Smooth muscle cell of the brain vasculature (primary cell): ENCODE results near the gene ARMC3.
A peak's percentile ranks its signal among the peaks of the same experiment; 100 is the strongest.
"Not testable (repeated sequence)": the region's sequence is repeated elsewhere in the genome, so short reads cannot be mapped to it uniquely, and the experiment has no call there.

Experiments used
- DNase-seq: peaks from one replicate; pipeline ENCODE4 v3.0.0-alpha.2; 2012; ENCODE audit warnings: low read depth, low spot score

Gene ARMC3, protein sequence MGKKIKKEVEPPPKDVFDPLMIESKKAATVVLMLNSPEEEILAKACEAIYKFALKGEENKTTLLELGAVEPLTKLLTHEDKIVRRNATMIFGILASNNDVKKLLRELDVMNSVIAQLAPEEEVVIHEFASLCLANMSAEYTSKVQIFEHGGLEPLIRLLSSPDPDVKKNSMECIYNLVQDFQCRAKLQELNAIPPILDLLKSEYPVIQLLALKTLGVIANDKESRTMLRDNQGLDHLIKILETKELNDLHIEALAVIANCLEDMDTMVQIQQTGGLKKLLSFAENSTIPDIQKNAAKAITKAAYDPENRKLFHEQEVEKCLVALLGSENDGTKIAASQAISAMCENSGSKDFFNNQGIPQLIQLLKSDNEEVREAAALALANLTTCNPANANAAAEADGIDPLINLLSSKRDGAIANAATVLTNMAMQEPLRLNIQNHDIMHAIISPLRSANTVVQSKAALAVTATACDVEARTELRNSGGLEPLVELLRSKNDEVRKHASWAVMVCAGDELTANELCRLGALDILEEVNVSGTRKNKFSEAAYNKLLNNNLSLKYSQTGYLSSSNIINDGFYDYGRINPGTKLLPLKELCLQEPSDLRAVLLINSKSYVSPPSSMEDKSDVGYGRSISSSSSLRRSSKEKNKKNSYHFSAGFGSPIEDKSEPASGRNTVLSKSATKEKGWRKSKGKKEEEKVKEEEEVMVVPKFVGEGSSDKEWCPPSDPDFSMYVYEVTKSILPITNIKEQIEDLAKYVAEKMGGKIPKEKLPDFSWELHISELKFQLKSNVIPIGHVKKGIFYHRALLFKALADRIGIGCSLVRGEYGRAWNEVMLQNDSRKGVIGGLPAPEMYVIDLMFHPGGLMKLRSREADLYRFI

DNA sequence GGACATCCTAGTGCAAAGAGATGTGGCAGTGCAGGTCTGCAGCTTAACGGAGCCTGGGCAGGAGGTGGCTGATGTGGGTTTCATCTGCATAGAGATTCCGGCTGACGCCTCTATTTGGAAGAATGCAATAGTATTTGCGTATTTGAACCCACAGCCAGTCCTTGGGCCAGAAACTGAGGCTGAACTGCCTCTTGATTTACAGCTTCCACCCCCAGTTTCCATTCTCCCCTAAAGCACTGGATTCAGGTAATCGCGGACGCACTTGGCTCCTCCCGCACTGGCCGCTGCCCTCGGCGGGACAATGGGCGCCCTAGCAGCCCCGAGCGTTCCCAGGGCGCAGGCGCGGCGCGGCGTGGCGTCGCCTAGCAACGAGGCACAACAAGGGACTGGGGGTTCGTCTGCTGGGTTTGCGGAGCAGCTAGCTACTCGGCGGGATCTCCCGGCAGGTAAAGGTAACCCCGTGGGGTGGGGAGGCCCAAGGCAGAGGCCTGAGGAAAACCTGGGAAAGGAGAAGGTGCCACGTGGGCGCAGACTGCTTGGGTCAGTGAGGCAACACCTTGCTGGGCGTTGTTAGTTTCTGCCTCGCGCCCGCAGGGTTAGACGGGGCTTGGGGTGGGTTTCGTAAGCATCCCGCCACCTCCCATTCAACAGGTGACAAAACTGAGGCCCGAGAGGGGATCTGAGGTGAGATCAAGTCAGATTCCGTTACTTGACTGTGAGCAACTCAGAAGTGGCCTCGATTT, at the start of gene ARMC3:
Gene ARMC3 (plus strand): TSS at position 393 of the 743 bp plus-strand sequence. CDS start 3,944 bp downstream, outside the sequence.
- no peak for DNase-seq

DNA sequence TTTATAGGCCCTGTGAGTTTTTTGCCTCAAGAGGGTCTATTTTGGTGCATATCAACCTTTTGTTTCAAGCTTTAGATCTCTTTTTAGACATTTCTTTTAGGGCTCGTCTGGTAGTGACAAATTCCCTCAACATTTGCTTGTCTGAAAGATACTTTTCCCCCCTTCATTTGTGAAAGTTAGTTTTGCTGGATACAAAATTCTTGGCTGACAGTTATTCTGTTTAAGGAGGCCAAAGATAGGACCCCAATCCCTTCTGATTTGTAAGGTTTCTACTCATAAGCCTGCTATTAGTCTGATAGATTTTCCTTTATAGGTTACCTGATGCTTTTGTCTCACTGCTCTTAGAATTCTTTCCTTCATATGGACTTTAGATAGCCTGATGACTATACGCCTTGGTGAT, 36.1 kb upstream of the ARMC3 start:
- no peak for DNase-seq

DNA sequence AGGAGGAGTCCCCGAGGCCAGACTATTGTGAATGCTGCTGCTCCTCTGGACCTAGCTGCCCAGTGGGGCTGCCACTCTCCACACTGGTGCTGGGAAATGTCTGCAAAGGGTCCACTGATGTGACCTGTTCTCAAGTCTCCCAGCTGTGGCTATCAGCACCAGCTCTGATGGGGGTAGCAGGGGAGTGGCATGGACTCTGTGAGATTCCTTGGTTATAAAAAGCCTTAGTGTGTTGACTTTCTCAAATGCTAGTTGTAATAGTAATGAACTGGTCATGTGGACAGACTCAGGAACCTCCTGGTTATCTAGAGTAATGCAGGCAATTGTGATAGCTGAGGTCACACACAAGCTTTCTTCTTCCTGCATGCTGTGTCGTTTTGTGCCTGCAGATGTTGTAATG, 34.1 kb upstream of the ARMC3 start:
- DNase-seq, result no peak

DNA sequence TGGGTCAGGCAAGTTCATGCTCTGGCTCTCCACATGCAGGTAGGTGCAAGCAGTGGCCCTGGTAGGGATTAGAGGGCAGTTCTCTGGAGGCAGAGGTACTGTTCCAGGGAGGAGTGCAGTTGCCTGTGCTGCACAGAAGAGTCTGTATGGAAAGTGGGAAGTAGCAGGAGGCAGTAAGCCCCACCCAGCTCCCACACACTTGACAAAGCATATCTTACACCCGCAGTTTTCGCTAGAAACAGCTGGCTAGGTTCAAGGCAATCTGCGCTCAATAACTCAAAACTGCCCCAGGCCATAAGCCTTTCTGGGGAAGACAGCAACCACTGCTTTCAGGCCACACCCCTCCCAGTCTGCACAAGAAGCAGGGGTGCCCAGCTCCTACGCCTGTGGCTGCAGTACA, 33.1 kb upstream of the ARMC3 start:
- no peak for DNase-seq

DNA sequence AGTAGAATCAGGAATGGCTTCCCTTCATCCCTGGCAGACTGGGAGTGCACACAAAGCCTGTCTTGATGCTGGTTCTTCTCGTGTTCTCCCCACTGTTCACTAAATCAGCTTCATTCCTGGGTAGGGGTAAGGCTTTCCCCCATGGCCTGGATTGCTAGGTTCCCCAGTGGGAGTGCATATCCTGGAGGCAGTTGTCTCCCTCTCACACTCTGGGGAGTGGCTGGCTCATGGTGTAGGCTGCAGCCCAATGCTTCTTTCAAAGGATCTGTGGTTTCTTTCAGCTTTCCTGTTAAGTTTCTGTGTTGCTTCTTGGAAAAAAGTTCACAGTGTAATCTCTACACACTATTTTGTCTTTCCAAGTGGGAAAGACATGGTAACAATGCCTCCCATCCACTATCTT, 32.6 kb upstream of the ARMC3 start:
- no peak for DNase-seq

DNA sequence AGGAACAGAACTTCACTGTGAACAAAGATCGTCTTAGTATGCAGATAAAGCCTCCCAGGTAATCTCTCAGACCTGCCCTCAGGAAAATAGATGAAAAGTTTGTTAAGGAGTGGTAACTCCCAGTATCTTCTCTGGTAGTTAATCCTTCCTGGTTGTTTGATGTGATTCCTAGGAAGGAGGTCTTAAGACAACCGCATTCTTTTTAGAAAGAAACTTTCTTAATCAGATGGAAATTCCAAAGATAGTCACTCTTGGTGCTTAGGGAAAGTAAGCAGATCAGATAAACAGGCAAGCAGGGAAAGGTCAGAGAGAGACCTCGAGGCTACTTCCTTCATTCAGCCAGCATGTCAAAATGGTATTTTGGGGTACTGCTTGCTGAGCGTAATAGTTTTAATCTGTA, 30.5 kb upstream of the ARMC3 start:
- no peak for DNase-seq

DNA sequence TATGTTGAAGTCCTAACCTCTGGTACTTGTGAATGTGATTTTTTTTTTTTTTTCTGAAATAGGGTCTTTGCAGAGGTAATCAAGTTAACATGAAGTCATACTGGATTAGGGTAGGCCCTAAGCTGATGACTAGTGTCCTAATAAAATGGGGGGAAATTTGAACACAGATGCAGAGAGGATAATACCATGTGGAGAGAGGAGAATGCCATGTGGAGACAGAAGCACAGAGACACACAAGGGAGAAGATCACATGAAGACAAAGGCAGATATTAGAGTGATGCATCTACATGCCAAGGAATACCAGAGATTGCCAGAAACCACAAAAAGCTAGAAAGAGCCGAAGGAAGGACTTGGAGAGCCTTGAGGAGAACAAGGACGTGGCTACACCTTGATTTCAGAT, 28.5 kb upstream of the ARMC3 start:
- DNase-seq, result no peak

DNA sequence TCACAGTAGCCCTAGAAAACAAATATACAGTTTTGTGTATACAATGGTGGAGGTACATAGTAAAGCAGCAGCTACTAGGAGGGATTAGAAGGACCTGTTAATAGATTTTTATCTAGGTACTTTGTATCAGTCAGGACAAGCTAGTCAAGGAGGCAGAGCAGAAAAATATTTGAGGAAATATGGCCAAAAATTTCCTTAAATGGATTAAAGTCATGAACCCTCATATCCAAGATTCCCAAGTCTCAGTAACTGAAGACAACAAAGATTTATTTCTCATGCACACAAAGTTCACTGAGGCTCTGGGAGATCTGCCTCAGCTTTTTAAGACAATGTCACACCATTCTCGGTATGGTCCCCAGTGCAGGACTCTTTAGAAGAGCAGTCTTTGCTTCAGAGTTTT, 28.1 kb upstream of the ARMC3 start:
- DNase-seq, result no peak

DNA sequence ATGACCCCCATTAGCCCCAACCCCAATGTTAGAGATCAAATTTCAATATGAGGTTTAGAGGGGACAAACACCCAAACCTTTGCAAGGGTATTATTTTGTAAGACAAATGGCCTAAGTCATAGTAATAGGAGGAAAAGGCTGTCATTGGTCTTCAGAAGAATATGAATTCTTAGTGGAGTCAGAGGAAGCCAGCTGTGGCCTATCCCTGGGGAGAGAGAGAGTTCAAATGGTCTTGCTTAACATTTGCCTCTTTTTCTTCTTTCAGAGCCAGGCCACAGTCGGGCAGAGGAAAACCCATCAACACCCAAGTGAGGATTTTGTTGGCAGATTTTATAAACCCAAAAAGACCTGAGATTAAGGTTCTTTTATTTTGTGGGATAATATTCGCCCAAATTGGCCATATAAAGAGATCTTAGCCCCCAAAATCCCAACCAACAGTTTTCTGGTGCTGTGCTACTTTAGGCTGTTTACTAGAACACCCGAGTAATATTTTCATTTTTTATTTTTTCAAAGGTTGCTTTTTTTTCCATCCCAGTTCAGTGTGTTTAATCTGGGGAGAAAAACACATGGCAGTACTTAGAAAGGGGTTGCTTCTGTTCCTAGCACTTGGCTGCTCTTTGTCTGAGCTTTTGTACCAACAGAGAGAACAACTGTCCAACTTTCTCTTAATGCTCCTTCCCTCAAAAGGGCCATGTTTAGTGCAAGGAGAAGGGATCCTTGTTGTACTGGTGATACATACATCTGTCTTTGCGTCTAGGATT, 26.8 kb upstream of the ARMC3 start:
- DNase-seq, result no peak

DNA sequence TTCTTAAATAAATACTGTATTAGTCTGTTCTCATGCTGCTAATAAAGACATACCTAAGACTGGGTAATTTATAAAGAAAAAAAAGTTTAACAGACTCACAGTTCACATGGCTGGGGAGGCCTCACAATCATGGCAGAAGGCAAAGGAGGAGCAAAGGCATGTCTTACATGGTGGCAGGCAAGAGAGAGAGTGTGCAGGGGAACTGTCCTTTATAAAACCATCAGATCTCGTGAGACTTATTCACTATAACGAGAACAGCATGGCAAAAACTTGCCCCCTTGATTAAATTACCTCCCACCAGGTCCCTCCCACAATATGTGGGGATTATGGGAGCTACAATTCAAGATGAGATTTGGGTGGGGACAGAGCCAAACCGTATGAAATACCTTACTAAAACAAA, 25.7 kb upstream of the ARMC3 start:
- not testable (repeated sequence) for DNase-seq

DNA sequence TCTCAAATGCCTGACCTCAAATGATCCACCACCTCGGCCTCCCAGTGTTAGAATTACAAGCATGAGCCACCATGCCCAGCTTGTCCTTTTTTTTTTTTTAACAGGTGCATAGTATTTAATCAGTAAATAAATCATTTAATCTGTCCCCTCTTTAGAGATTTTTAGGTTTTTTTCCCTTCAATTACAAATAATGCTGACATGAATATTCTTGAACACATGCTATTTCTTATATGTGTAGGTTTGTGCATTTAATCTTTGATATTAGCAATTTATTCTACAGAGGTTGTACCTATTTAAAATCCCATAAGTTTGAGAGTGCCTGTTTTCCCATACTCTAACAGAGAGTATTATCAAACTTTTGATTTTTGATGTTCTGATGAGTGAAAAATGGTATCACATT, 24.2 kb upstream of the ARMC3 start:
- no peak for DNase-seq

DNA sequence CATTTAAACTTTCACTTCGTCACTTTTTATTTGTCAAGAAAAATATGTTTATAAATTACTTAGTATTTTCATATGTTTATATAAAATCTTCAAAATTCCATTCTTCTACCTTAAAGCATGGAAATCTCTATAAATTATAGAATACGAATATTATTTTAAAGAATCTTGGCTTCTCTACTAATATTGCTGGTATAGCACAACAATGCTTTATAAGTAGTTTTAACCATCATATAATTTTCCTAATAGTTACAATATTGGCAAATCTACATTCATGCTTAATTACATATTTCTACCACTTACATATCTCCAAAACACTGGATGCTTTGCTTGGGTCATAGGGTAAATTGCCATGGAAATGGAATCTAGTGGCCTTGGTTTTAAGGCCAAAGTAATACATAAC, 21.1 kb upstream of the ARMC3 start:
- DNase-seq, result no peak

DNA sequence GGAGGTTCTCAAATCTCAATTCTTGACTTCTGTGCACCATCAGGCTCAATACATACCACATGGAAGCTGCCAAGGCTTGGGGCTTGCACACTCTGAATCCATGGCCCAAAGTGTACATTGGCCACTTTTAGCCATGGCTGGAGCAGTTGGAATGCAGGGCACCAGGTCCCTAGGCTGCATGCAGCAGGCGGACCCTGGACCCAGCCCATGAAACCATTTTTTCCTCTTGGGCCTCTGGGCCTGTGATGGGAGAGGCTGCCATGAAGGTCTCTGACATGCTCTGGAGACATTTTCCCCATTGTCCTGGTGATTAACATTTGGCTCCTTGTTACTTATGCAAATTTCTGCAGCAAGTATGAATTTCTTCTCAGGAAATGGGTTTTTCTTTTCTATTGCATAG, 19.0 kb upstream of the ARMC3 start:
- DNase-seq, result no peak

DNA sequence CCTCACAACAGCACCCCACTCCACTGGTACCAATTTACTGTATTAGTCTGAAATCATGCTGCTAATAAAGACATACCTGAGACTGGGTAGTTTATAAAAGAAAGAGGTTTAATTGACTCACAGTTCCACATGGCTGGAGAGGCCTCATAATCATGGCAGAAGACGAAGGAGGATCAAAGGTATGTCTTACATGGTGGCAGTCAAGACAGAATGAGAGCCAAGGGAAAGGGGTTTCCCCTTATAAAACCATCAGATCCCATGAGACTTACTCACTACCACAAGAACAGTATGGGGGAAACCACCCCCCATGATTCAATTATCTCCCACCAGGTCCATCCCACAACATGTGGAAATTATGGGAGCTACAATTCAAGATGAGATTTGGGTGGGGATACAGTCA, 18.2 kb upstream of the ARMC3 start:
- not testable (repeated sequence) for DNase-seq

DNA sequence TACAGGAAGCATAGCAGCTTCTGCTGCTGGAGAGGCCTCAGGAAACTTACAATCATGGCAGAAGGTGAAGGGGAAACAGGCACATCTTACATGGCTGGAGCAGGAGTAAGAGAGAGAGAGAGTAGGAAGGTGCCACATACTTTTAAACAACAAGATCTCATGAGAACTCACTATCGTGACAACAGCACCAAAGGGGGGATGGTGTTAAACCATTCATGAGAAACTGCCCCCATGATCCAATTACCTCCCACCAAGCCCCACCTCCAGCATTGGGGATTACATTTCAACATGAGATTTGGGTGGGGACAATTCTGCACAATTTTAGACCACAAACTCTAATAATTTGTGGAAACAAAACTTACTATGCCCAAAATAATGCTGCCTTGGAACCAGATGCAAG, 16.8 kb upstream of the ARMC3 start:
- no peak for DNase-seq

DNA sequence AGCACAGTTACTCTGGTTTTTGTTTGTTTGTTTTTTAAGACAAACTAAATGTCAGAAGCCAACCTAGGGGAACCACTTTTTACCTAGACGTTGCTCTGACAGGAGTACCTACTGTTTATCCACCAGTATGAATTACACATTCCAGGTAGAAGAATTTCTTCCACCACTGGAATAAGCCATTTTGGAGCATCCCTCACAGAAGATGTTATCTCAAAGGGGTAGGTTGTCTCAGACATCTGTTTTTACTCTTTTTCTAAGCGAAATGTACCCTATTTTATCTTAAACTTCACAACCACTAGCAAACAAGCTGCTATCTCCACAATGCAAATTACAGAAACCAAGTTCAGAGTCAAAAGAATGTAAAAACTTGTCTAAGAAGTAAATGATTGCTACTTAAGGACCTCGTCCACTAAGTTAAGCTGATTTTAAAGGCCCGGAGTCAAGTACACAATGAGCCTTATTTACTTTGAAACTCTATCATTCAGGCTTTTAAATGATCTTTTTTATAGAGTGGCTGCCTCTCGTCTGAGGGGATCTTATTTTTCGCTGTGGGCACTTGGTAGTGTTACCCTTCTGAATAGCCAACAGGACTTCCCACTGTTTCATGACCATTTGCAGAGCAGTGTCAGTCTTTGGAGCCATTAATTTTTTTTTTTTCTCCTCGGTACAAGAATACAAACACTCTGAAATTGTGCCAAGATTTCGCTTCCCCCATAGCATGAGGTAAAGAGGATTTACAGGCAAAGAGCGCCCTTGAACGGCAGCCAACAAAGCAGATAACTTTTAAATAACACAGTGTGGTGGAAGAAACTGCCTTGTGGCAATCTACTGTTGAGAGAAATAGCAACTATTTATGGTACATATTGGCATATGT, 15.7 kb upstream of the ARMC3 start:
- peak; percentile 56 for DNase-seq

DNA sequence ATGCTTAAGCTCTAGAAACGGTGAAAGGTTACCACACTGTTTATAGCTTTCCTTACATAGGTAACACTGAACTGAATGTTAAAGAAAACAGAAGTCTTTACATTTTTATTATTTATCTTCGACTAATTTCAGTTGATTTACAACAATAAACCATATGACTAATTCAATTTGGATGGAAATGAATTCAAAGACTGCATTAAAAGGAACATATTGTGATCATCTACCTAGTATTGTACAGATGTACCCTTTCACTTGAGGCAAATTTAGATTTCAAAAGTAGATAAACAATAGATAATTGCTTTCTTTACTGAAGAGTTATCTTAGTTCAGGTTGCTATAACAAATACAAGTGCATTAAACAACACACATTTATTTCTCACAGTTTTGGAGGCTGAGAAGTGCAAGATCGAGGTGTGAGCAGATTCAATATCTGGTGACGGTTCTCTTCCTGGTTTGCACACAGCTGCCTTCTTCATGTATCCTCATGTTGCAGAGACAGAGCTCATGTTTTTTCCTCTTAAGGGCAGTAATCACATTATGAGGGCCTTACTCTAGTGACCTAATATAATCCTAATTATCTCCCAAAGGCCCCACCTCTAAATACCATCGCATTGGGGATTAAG, 15.0 kb upstream of the ARMC3 start:
- DNase-seq, result no peak

DNA sequence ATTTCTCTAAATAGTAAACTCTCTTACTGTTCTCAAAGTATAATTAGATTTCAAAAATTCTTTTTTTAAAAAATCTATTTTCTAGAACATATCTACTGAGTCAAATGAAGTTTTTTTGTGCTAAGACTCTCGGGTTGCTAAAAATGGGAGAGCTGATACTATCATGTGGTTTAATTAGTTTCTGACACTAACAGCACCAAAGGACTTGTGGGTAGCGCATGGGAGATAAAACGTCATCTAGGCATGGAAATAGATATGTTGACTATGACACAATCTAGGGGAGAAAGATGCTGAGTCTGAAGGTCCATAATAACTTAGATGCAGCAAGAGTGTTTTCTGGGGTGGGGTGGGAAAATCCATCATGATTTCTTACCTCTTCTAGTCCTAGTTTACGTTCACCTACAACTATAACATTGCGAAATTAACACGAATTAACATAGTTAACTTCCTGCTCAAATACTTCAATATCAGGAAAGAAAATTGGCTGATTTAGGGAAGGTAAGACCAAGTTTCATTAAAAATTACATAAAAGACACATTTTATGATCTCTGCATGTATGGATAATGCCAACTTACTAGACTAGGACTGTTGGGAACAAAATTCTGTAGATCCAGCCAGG, 14.3 kb upstream of the ARMC3 start:
- DNase-seq, result no peak

DNA sequence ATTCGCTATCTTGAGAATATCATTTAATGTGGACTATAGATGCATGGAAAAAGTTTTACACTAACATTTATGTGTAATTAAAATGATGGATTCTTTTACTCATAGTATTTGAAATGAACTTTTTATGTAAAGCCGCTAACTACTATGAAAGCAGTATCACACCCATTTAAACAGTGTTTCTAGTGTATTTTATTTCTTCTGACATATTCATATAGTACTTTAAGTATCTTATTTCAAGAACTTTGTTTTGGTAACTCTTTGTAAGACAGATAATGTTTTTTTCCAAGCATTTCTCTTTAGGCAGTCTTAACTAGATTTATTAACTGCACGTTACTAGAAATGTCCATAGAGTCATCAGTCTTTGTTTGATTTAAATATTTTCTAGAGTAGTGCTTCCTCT, 12.5 kb upstream of the ARMC3 start:
- DNase-seq, result no peak

DNA sequence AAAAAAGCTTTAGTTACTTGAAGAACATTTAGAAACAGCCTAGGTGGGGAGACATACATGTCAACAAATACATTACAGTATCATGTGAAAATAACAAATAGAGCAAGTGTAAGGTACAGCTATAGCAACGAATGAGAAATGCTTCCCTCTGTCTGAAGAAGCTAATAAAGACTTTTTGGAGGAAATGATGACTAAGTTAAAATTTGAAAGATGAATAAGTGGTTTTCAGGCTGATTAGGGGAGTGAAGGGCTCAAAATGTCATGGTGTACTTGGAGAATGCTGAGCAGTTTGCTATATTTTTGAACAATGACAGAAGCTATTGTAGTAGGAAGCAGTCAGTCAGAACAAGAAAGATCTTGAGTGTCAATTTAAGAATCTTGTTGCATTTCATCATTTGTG, 2.8 kb upstream of the ARMC3 start:
- DNase-seq, result no peak
